ENCODE results near the gene SYTL2.

SYTL2 gene

GRCh38 chr11:85718991-85719807, 91.7 kb downstream of the SYTL2 start:
- no peak for DNase-seq

GRCh38 chr11:85718126-85718943, 92.6 kb downstream of the SYTL2 start:
- no peak for DNase-seq

GRCh38 chr11:85717429-85717828, 93.5 kb downstream of the SYTL2 start:
- DNase-seq: no peak

GRCh38 chr11:85712953-85713352, 98.0 kb downstream of the SYTL2 start:
- DNase-seq: no peak

GRCh38 chr11:85710917-85711316, 100.0 kb downstream of the SYTL2 start:
- no peak for DNase-seq

- DNase-seq: no peak
These were observed 100.8 kb downstream of the SYTL2 start for GRCh38 chr11:85709941-85710702.

- no peak for DNase-seq
These were observed 105.1 kb downstream of the SYTL2 start for GRCh38 chr11:85705800-85706199.

- no peak for DNase-seq
These were observed 106.0 kb downstream of the SYTL2 start for GRCh38 chr11:85704967-85705366.

- DNase-seq: no peak
These were observed 110.8 kb downstream of the SYTL2 start for GRCh38 chr11:85699957-85700741.

- DNase-seq: no peak
These were observed 112.7 kb downstream of the SYTL2 start for GRCh38 chr11:85698195-85698594.

GRCh38 chr11:85697747-85698146, 113.2 kb downstream of the SYTL2 start:
- no peak for DNase-seq

GRCh38 chr11:85695546-85695945, 115.4 kb downstream of the SYTL2 start:
- no peak for DNase-seq

GRCh38 chr11:85694385-85694980, 116.5 kb downstream of the SYTL2 start:
- no peak for DNase-seq

GRCh38 chr11:85685820-85686459, 125.0 kb downstream of the SYTL2 start, which contains the start of gene CCDC89:
Gene CCDC89 (minus strand): TSS chr11:85686195. CDS start chr11:85686130, 65 bp downstream.
- DNase-seq: no peak

GRCh38 chr11:85685125-85685819, 125.7 kb downstream of the SYTL2 start:
- no peak for DNase-seq

- peak; percentile 47 to 63 for DNase-seq
These were observed 128.3 kb downstream of the SYTL2 start for GRCh38 chr11:85682330-85683305.

GRCh38 chr11:85680897-85681296, 130.0 kb downstream of the SYTL2 start:
- DNase-seq: no peak

- no peak for DNase-seq
These were observed 131.4 kb downstream of the SYTL2 start for GRCh38 chr11:85679576-85679975.

GRCh38 chr11:85673393-85673792, 137.5 kb downstream of the SYTL2 start:
- no peak for DNase-seq
